ENCODE results near the gene ZNF527.
A peak's percentile ranks its signal among the peaks of the same experiment; 100 is the strongest.
"Not testable (repeated sequence)": the region's sequence is repeated elsewhere in the genome, so short reads cannot be mapped to it uniquely, and the experiment has no call there.

The ZNF527 gene

GRCh38 chr19:37370880-37371661, at the start of gene ZNF527:
Gene ZNF527, plus strand, starts transcription at chr19:37371099. Its CDS starts 3,100 bp downstream, at chr19:37374199.
- peak; percentile 83 for DNase-seq

GRCh38 chr19:37329686-37330085, 41.2 kb upstream of the ZNF527 start:
- DNase-seq, result no peak

- DNase-seq, result no peak
Observed at GRCh38 chr19:37332839-37333238, 38.1 kb upstream of the ZNF527 start.

GRCh38 chr19:37333457-37333856, 37.4 kb upstream of the ZNF527 start:
- DNase-seq, result no peak

- peak; percentile 63 for DNase-seq
Observed at GRCh38 chr19:37334179-37335071, 36.5 kb upstream of the ZNF527 start.

GRCh38 chr19:37342753-37343152, 28.1 kb upstream of the ZNF527 start:
- no peak for DNase-seq

GRCh38 chr19:37346091-37346490, 24.8 kb upstream of the ZNF527 start:
- no peak for DNase-seq

- no peak for DNase-seq
Observed at GRCh38 chr19:37348060-37348459, 22.8 kb upstream of the ZNF527 start.

GRCh38 chr19:37353968-37354367, 16.9 kb upstream of the ZNF527 start:
- DNase-seq, result no peak

- no peak for DNase-seq
Observed at GRCh38 chr19:37355901-37356300, 15.0 kb upstream of the ZNF527 start.

- DNase-seq, result no peak
Observed at GRCh38 chr19:37361994-37362393, 8.9 kb upstream of the ZNF527 start.

- DNase-seq, result no peak
Observed at GRCh38 chr19:37362733-37363132, 8.2 kb upstream of the ZNF527 start.

GRCh38 chr19:37370386-37370879, 466 bp upstream of the ZNF527 start:
- not testable (repeated sequence) for DNase-seq

GRCh38 chr19:37389234-37389633, 18.3 kb downstream of the ZNF527 start:
- no peak for DNase-seq

- not testable (repeated sequence) for DNase-seq
Observed at GRCh38 chr19:37391399-37391798, 20.5 kb downstream of the ZNF527 start.

GRCh38 chr19:37401078-37401477, 30.2 kb downstream of the ZNF527 start:
- DNase-seq, result no peak

GRCh38 chr19:37403403-37403802, 32.5 kb downstream of the ZNF527 start:
- no peak for DNase-seq

GRCh38 chr19:37406140-37406846, 35.4 kb downstream of the ZNF527 start:
- not testable (repeated sequence) for DNase-seq

- DNase-seq, result no peak
Observed at GRCh38 chr19:37412700-37413099, 41.8 kb downstream of the ZNF527 start.

GRCh38 chr19:37413313-37414084, 42.6 kb downstream of the ZNF527 start:
- no peak for DNase-seq
